NOMO-1 treated with dmso at 0.1 percent for 144 hours (cell line): ENCODE results near the gene NTRK2.
"Not testable (repeated sequence)": the region's sequence is repeated elsewhere in the genome, so short reads cannot be mapped to it uniquely, and the experiment has no call there.

Experiments
- DNase-seq: peaks from one replicate; lab custom pipeline; 2025; ENCODE audit not compliant: unreplicated experiment; lab: John Stamatoyannopoulos, UW

Gene NTRK2

GRCh38 chr9:84875193-84875592 lies 205.7 kb downstream of the NTRK2 start:
- DNase-seq: no peak

- DNase-seq: no peak
Measured at GRCh38 chr9:84879631-84880030, 210.1 kb downstream of the NTRK2 start.

- no peak for DNase-seq
Measured at GRCh38 chr9:84880835-84881234, 211.3 kb downstream of the NTRK2 start.

GRCh38 chr9:84886866-84887265 lies 217.3 kb downstream of the NTRK2 start:
- no peak for DNase-seq

GRCh38 chr9:84891924-84892323 lies 222.4 kb downstream of the NTRK2 start:
- no peak for DNase-seq

GRCh38 chr9:84893419-84894128 lies 224.0 kb downstream of the NTRK2 start:
- DNase-seq: no peak

GRCh38 chr9:84894859-84895258 lies 225.3 kb downstream of the NTRK2 start:
- no peak for DNase-seq

GRCh38 chr9:84897362-84898094 lies 228.0 kb downstream of the NTRK2 start:
- no peak for DNase-seq

- DNase-seq: no peak
Measured at GRCh38 chr9:84898188-84898587, 228.7 kb downstream of the NTRK2 start.

GRCh38 chr9:84898618-84899017 lies 229.1 kb downstream of the NTRK2 start:
- DNase-seq: not testable (repeated sequence)

- DNase-seq: no peak
Measured at GRCh38 chr9:84899326-84899725, 229.8 kb downstream of the NTRK2 start.

- DNase-seq: no peak
Measured at GRCh38 chr9:84900421-84900820, 230.9 kb downstream of the NTRK2 start.

GRCh38 chr9:84903963-84904362 lies 234.4 kb downstream of the NTRK2 start:
- no peak for DNase-seq

GRCh38 chr9:84916769-84917168 lies 247.2 kb downstream of the NTRK2 start:
- no peak for DNase-seq

GRCh38 chr9:84917366-84918070 lies 248.0 kb downstream of the NTRK2 start:
- DNase-seq: no peak

GRCh38 chr9:84919440-84919839 lies 249.9 kb downstream of the NTRK2 start:
- DNase-seq: no peak

- DNase-seq: no peak
Measured at GRCh38 chr9:84921175-84921574, 251.6 kb downstream of the NTRK2 start.

- no peak for DNase-seq
Measured at GRCh38 chr9:84922051-84922450, 252.5 kb downstream of the NTRK2 start.

GRCh38 chr9:84924266-84924665 lies 254.7 kb downstream of the NTRK2 start:
- DNase-seq: no peak

GRCh38 chr9:84925225-84925872 lies 255.8 kb downstream of the NTRK2 start:
- no peak for DNase-seq

GRCh38 chr9:84926793-84927192 lies 257.3 kb downstream of the NTRK2 start:
- DNase-seq: no peak
